ENCODE measurements around the gene IL27RA.
A peak's percentile ranks its signal among the peaks of the same experiment; 100 is the strongest.

- TF ChIP-seq CTCF (IDR thresholded peaks at IDR 0.05; ENCODE audit: low read depth, low read length, missing input control) (peak; percentile 25), RAD21 (IDR thresholded peaks at IDR 0.05) (peak; percentile 39 to 67), MAX (IDR thresholded peaks at IDR 0.05) (no peak), TAF1 (conservative IDR thresholded peaks at IDR 0.05) (no peak), JUND (IDR thresholded peaks at IDR 0.05) (no peak), REST (IDR thresholded peaks at IDR 0.05) (no peak), SP1 (IDR thresholded peaks at IDR 0.05) (no peak)
Measured at GRCh38 chr19:14097532-14098151, 66.1 kb downstream of the IL27RA start.

All from liver (tissue), 3 donors.